Stimulated activated CD4-positive, alpha-beta T cell treated with anti-CD3 and anti-CD28 coated beads, Interleukin-4, amount 100 ng/mL, for 4 hours (primary cell): Measurements from ENCODE around the gene PHF24.
"Not testable (repeated sequence)": the region's sequence is repeated elsewhere in the genome, so short reads cannot be mapped to it uniquely, and the experiment has no call there.

ENCODE experiments used
- DNase-seq, 2 experiments: peaks; one replicate each; pipeline ENCODE4 v3.0.0-alpha.2; 2020

The PHF24 gene

GRCh38 chr9:34957492-34958410, at the start of gene PHF24:
Gene PHF24, plus strand, starts transcription at chr9:34958285. Its CDS starts 13,014 bp downstream, at chr9:34971299.
- DNase-seq = peak; percentile 26 to 58

- no peak for DNase-seq
These were observed 31.0 kb upstream of the PHF24 start for GRCh38 chr9:34927061-34927460.

GRCh38 chr9:34928921-34929320, 29.2 kb upstream of the PHF24 start:
- DNase-seq = peak in 1 of 2 experiments; percentile 12

- DNase-seq = peak; percentile 5 to 17
These were observed 28.5 kb upstream of the PHF24 start for GRCh38 chr9:34929506-34930102.

- not testable (repeated sequence) for DNase-seq
These were observed 18.1 kb upstream of the PHF24 start for GRCh38 chr9:34939989-34940388.

- DNase-seq = no peak
These were observed 9.6 kb upstream of the PHF24 start for GRCh38 chr9:34948451-34948850.

- DNase-seq = no peak
These were observed 3.9 kb upstream of the PHF24 start for GRCh38 chr9:34954225-34954624.

- not testable (repeated sequence) for DNase-seq
These were observed 2.0 kb upstream of the PHF24 start for GRCh38 chr9:34956066-34956465.

GRCh38 chr9:34956648-34957047, 1.4 kb upstream of the PHF24 start:
- DNase-seq = no peak

GRCh38 chr9:34958411-34958982, 412 bp downstream of the PHF24 start:
- DNase-seq = no peak

- DNase-seq = no peak
These were observed 1.4 kb downstream of the PHF24 start for GRCh38 chr9:34959461-34959860.

- DNase-seq = no peak
These were observed 3.7 kb downstream of the PHF24 start for GRCh38 chr9:34961574-34962490.

GRCh38 chr9:34962546-34962945, 4.5 kb downstream of the PHF24 start:
- DNase-seq = no peak

- DNase-seq = no peak
These were observed 5.5 kb downstream of the PHF24 start for GRCh38 chr9:34963552-34963951.

GRCh38 chr9:34964458-34964857, 6.4 kb downstream of the PHF24 start:
- no peak for DNase-seq

GRCh38 chr9:34971146-34971811, 13.2 kb downstream of the PHF24 start:
- no peak for DNase-seq

GRCh38 chr9:34974664-34975063, 16.6 kb downstream of the PHF24 start:
- no peak for DNase-seq

- DNase-seq = no peak
These were observed 18.4 kb downstream of the PHF24 start for GRCh38 chr9:34976441-34976840.

GRCh38 chr9:34976992-34977391, 18.9 kb downstream of the PHF24 start:
- DNase-seq = no peak

GRCh38 chr9:34980181-34980761, 22.2 kb downstream of the PHF24 start:
- DNase-seq = no peak

- DNase-seq = no peak
These were observed 24.3 kb downstream of the PHF24 start for GRCh38 chr9:34982361-34982760.

GRCh38 chr9:34983209-34983608, 25.1 kb downstream of the PHF24 start:
- DNase-seq = no peak
